Hepatocyte (in vitro differentiated cells): Measurements from ENCODE around the gene TENM4. TPM values are rescaled to one million over a fixed set of nuclear protein-coding genes. Genes with fewer than 3 reads are reported as not detected.

ENCODE experiments used
- DNase-seq: peaks from one replicate; pipeline ENCODE4 v3.0.0-alpha.2; 2016; ENCODE audit warnings: low spot score
- H2AFZ ChIP-seq: fragments of 200-600 bp; sonication (generic); 2 replicates; pipeline ENCODE4 v1.6.0; 2016; ENCODE audit warnings: antibody characterized with exemption, mild to moderate bottlenecking
- H3K27ac ChIP-seq: fragments of 200-600 bp; sonication (generic); 2 replicates; pipeline ENCODE4 v1.5.1; 2016; ENCODE audit warnings: mild to moderate bottlenecking
- H3K27me3 ChIP-seq: fragments of 200-600 bp; sonication (generic); 2 replicates; pipeline ENCODE4 v1.6.1; 2016
- H3K36me3 ChIP-seq: fragments of 200-600 bp; sonication (generic); replicated peaks from 2 replicates; pipeline ENCODE4 v1.5.1; 2016; ENCODE audit warnings: low read depth; ENCODE audit not compliant: insufficient read depth
- H3K4me1 ChIP-seq: fragments of 200-600 bp; sonication (generic); 2 replicates; pipeline ENCODE4 v1.5.1; 2016; ENCODE audit warnings: mild to moderate bottlenecking, moderate library complexity; ENCODE audit not compliant: insufficient read depth
- H3K4me2 ChIP-seq: fragments of 200-600 bp; sonication (generic); 2 replicates; pipeline ENCODE4 v1.6.0; 2016
- H3K4me3 ChIP-seq: fragments of 200-600 bp; sonication (generic); 2 replicates; pipeline ENCODE4 v1.5.1; 2016; ENCODE audit warnings: mild to moderate bottlenecking
- H3K79me2 ChIP-seq: fragments of 200-600 bp; sonication (generic); 2 replicates; pipeline ENCODE4 v1.6.0; 2017; ENCODE audit warnings: mild to moderate bottlenecking
- H3K9me2 ChIP-seq: fragments of 200-600 bp; sonication (generic); replicated peaks from 2 replicates; pipeline ENCODE4 v1.6.0; 2017; ENCODE audit warnings: mild to moderate bottlenecking; ENCODE audit not compliant: insufficient read depth
- H3K9me3 ChIP-seq: fragments of 200-600 bp; sonication (generic); 2 replicates; pipeline ENCODE4 v1.5.1; 2016; ENCODE audit warnings: low read depth, mild to moderate bottlenecking
- H4K20me1 ChIP-seq: fragments of 200-600 bp; sonication (generic); 2 replicates; pipeline ENCODE4 v1.6.0; 2016; ENCODE audit warnings: mild to moderate bottlenecking; ENCODE audit not compliant: insufficient read depth, poor library complexity, severe bottlenecking
- CTCF ChIP-seq: fragments of 200-600 bp; sonication (generic); IDR thresholded peaks from 2 replicates; pipeline ENCODE4 v1.5.1; 2016; ENCODE audit warnings: antibody characterized with exemption, mild to moderate bottlenecking; ENCODE audit not compliant: poor library complexity
- EZH2 ChIP-seq: fragments of 200-600 bp; sonication (generic); IDR thresholded peaks from 2 replicates; pipeline ENCODE4 v1.6.1; 2016; ENCODE audit warnings: antibody characterized with exemption, mild to moderate bottlenecking, borderline replicate concordance
- EZH2phosphoT487 ChIP-seq: fragments of 200-600 bp; sonication (generic); IDR thresholded peaks from one replicate; pipeline ENCODE4 v1.6.1; 2018; ENCODE audit warnings: antibody characterized with exemption, mild to moderate bottlenecking, low read depth, moderate library complexity; ENCODE audit not compliant: unreplicated experiment, severe bottlenecking
- WGBS: methylation state at CpG from one replicate; pipeline ENCODE4 v1.1.6; 2016; ENCODE audit warnings: low lambda C conversion rate; ENCODE audit errors: missing lambda C conversion rate; 5-methylcytosine and 5-hydroxymethylcytosine counted together
- polyA plus RNA-seq: library from polyadenylated mRNA; unstranded; fragments of >200 nt; fragmentation: Nextera tagmentation; extraction: Ambion mirVana; gene quantifications from 2 replicates; pipeline ENCODE4 v1.2.1, GENCODE V29; 2016
- total RNA-seq: library from RNA; depleted of rRNA; stranded (reverse); fragments of >200 nt; gene quantifications from 2 replicates; pipeline ENCODE4 v1.2.3, GENCODE V29; 2014

Gene TENM4
- total and polyA plus RNA-seq, 2 experiments from 2014 or later: 18.4 to 18.7 TPM

GRCh38 chr11:79328402-79328801 is 112.4 kb downstream of the TENM4 start:
- Histone ChIP-seq H3K36me3 (no peaks in the 10 kb centered on the region), H3K27ac (no peak overlapping the region), H3K79me2 (no peaks in the 10 kb centered on the region), H4K20me1 (no peaks in the 10 kb centered on the region), H3K4me2 (no peak overlapping the region), H3K4me3 (no peak overlapping the region), H3K9me3 (no peaks in the 10 kb centered on the region), H3K9me2 (no peaks in the 10 kb centered on the region), H3K27me3 (no peaks in the 10 kb centered on the region), H2AFZ (no peak overlapping the region), H3K4me1 (no peaks in the 10 kb centered on the region)
- TF ChIP-seq CTCF (no peak), EZH2phosphoT487 (no peak)
- 96% methylated on average over 9 of the region's 9 CpGs for WGBS
- DNase-seq: no peak

GRCh38 chr11:79325851-79326250 is 115.0 kb downstream of the TENM4 start:
- H3K27ac ChIP-seq: no peak overlapping the region
- WGBS: 95% methylated on average over 10 of the region's 10 CpGs

GRCh38 chr11:79321263-79321662 is 119.6 kb downstream of the TENM4 start:
- TF ChIP-seq CTCF (no peak), EZH2phosphoT487 (no peak), EZH2 (no peak)
- Histone ChIP-seq H3K36me3 (no peaks in the 10 kb centered on the region), H3K4me1 (no peaks in the 10 kb centered on the region), H3K27me3 (no peaks in the 10 kb centered on the region), H2AFZ (no peak overlapping the region), H3K9me2 (no peaks in the 10 kb centered on the region), H3K9me3 (no peaks in the 10 kb centered on the region), H3K79me2 (no peaks in the 10 kb centered on the region), H3K4me3 (no peak overlapping the region), H4K20me1 (peaks cover 9% of the 10 kb centered on the region), H3K27ac (no peak overlapping the region), H3K4me2 (no peak overlapping the region)
- DNase-seq: no peak
- 68% methylated on average over 6 of the region's 6 CpGs for WGBS

More at GRCh38 chr11:79325851-79326250, 115.0 kb downstream of the TENM4 start:
- Histone ChIP-seq H3K79me2 (no peaks in the 10 kb centered on the region), H2AFZ (no peak overlapping the region), H3K27me3 (no peaks in the 10 kb centered on the region), H4K20me1 (peaks cover 7% of the 10 kb centered on the region), H3K9me3 (no peaks in the 10 kb centered on the region), H3K4me3 (no peak overlapping the region), H3K36me3 (no peaks in the 10 kb centered on the region), H3K4me2 (no peak overlapping the region), H3K9me2 (no peaks in the 10 kb centered on the region), H3K4me1 (no peaks in the 10 kb centered on the region)
- no peak for TF ChIP-seq EZH2phosphoT487
- TF ChIP-seq EZH2: no peak
- no peak for TF ChIP-seq CTCF
- DNase-seq: no peak
